Prostate gland (tissue), 2 donors: Measurements from ENCODE around the gene SLC35D2.

Source experiments
- CTCF ChIP-seq, 4 experiments: fragments of 200-600 bp in 2 of 4; fragments of 450-650 bp in 2 of 4; sonication (generic) in 2 of 4; IDR thresholded peaks; 1 replicate in 3 of 4; 2 replicates in 1 of 4; pipeline ENCODE4 v1.5.1; 2016 to 2019; ENCODE audit warnings: antibody characterized with exemption in 4 of 4, mild to moderate bottlenecking in 2 of 4, moderate library complexity in 2 of 4
- POLR2A ChIP-seq: fragments of 450-650 bp; IDR thresholded peaks from one replicate; pipeline ENCODE4 v1.6.1; 2016; ENCODE audit warnings: antibody characterized with exemption, mild to moderate bottlenecking

- TF ChIP-seq CTCF (IDR thresholded peaks at IDR 0.05) (no peak), POLR2A (no peak)
These were observed 28.8 kb upstream of the SLC35D2 start for GRCh38 chr9:96412174-96412913.
